HepG2 (cell line): ENCODE measurements around the gene ATRNL1. TPM values are rescaled to one million over a fixed set of nuclear protein-coding genes. Genes with fewer than 3 reads are reported as not detected.
A peak's percentile ranks its signal among the peaks of the same experiment; 100 is the strongest.

Experiments used
- ATAC-seq: fragments of 200-7000 bp; cut with Tn5 transposase; 3 replicates; pipeline ENCODE4 v1.9.1; 2020; ENCODE audit warnings: mild to moderate bottlenecking, moderate library complexity
- BruUV-seq: library from RNA; stranded (reverse); fragments of 400-500 nt; replicated peaks from 2 replicates; lab custom pipeline; 2021; lab: Mats Ljungman, UMichigan
- CTCF ChIA-PET: fragments of 300-600 bp; formaldehyde crosslinking; extraction: SDS; loops from one replicate; lab custom pipeline; 2021; ENCODE audit warnings: low total read pairs, inconsistent platforms, low intra/inter-chr PET ratio; lab: Yijun Ruan, JAX
- POLR2A ChIA-PET: fragments of 350-600 bp; sonication (Branson Sonifier 250); formaldehyde crosslinking; loops from one replicate; lab custom pipeline; 2020; ENCODE audit warnings: antibody characterized with exemption, inconsistent platforms; lab: Yijun Ruan, JAX
- DNase-seq: peaks from one replicate; pipeline ENCODE4 v3.0.0-alpha.2; 2015; ENCODE audit warnings: low spot score
- FAIRE-seq: peaks from 3 replicates; lab custom pipeline; 2011; peaks lifted over from hg19 to GRCh38; lab: Jason Lieb, UNC
- H2AFZ ChIP-seq: one replicate; pipeline ENCODE4 v1.6.1; 2011; ENCODE audit warnings: low read length, inconsistent platforms
- H3K27ac ChIP-seq: fragments of 300-600 bp; 3 replicates; pipeline ENCODE4 v1.8.0; 2011; ENCODE audit warnings: mixed run types, mild to moderate bottlenecking, mixed read lengths, low read length, inconsistent platforms; ENCODE audit not compliant: insufficient read depth; ENCODE audit errors: extremely low read length
- H3K27me3 ChIP-seq, 2 experiments: fragments of 200-600 bp in 1 of 2; 2 replicates in 1 of 2; 3 replicates in 1 of 2; pipeline versions ENCODE4 v1.6.0 to v1.8.0; 2011; ENCODE audit warnings: low read length in 2 of 2, mild to moderate bottlenecking in 2 of 2, moderate library complexity in 2 of 2, inconsistent platforms in 1 of 2; ENCODE audit not compliant: insufficient read depth in 2 of 2, control insufficient read depth in 1 of 2
- H3K36me3 ChIP-seq, 2 experiments: fragments of 200-600 bp in 1 of 2; replicated peaks in 1 of 2; 2 replicates in 1 of 2; 3 replicates in 1 of 2; pipeline versions ENCODE4 v1.5.1 to v1.8.0; 2011; ENCODE audit warnings: low read length in 2 of 2, inconsistent platforms in 1 of 2; ENCODE audit not compliant: insufficient read depth in 2 of 2, control insufficient read depth in 1 of 2
- H3K4me1 ChIP-seq: 2 replicates; pipeline ENCODE4 v1.5.1; 2012; ENCODE audit warnings: low read length, inconsistent platforms; ENCODE audit not compliant: insufficient read depth
- H3K4me2 ChIP-seq: 2 replicates; pipeline ENCODE4 v1.6.0; 2011; ENCODE audit warnings: low read depth, low read length, inconsistent platforms
- H3K4me3 ChIP-seq, 3 experiments: fragments of 200-600 bp in 1 of 3; sonication (generic), shearing (Covaris generic) in 1 of 3; replicated peaks in 1 of 3; 2 replicates each; pipeline ENCODE4 v1.5.1; 2011 to 2016; ENCODE audit warnings: low read length in 3 of 3, inconsistent platforms in 2 of 3, low read depth in 2 of 3, mild to moderate bottlenecking in 2 of 3, control low read depth in 1 of 3, mixed read lengths in 1 of 3; ENCODE audit not compliant: insufficient read depth in 1 of 3
- H3K79me2 ChIP-seq: one replicate; pipeline ENCODE4 v1.6.1; 2011; ENCODE audit warnings: low read length, inconsistent platforms; ENCODE audit not compliant: insufficient read depth
- H3K9ac ChIP-seq: 2 replicates; pipeline ENCODE4 v1.6.0; 2011; ENCODE audit warnings: mild to moderate bottlenecking, low read depth, low read length, inconsistent platforms; ENCODE audit not compliant: insufficient read depth
- H3K9me3 ChIP-seq: 2 replicates; pipeline ENCODE4 v1.5.1; 2012; ENCODE audit warnings: mild to moderate bottlenecking, low read length
- H4K20me1 ChIP-seq: 2 replicates; pipeline ENCODE4 v1.6.0; 2011; ENCODE audit warnings: inconsistent platforms, mild to moderate bottlenecking, low read length, moderate library complexity; ENCODE audit not compliant: insufficient read depth
- ARNTL ChIP-seq: sonication (generic); formaldehyde crosslinking; IDR thresholded peaks from 2 replicates; pipeline ENCODE4 v1.4.0; 2020; ENCODE audit warnings: mild to moderate bottlenecking, missing genetic modification reagents
- CHCHD3 ChIP-seq: sonication (generic); formaldehyde crosslinking; IDR thresholded peaks from 2 replicates; pipeline ENCODE4 v1.8.0; 2022; ENCODE audit warnings: mild to moderate bottlenecking, missing genetic modification reagents, moderate library complexity
- NR1H2 ChIP-seq: sonication (generic); formaldehyde crosslinking; IDR thresholded peaks from 2 replicates; pipeline ENCODE4 v1.8.1; 2022; ENCODE audit warnings: low read depth, missing genetic modification reagents, borderline replicate concordance
- SMC3 ChIP-seq: IDR thresholded peaks from 2 replicates; pipeline ENCODE4 v1.6.1; 2011; ENCODE audit warnings: low read length, improper control_type of control experiment
- STAG1 ChIP-seq: sonication (generic); formaldehyde crosslinking; IDR thresholded peaks from 2 replicates; pipeline ENCODE4 v1.4.0; 2020; ENCODE audit warnings: missing genetic modification reagents
- XRCC5 ChIP-seq: fragments of 200-400 bp; formaldehyde crosslinking; optimal IDR thresholded peaks from 2 replicates; pipeline ENCODE3; 2017; ENCODE audit warnings: mild to moderate bottlenecking, low read length
- ZNF331 ChIP-seq: sonication (generic); formaldehyde crosslinking; IDR thresholded peaks from 2 replicates; pipeline ENCODE4 v1.4.0; 2020; ENCODE audit warnings: missing genetic modification reagents
- in situ Hi-C: cut with HindIII; loops from 2 replicates; pipeline ENCODE4 v1.10.0; 2017; ENCODE audit warnings: low pct_unique_long_range_greater_than_20kb; ENCODE audit not compliant: extremely low pct_ligation_motif_present
- intact Hi-C: fragments of 100-400 bp; cut with micrococcal nuclease; formaldehyde crosslinking; loops from one replicate; pipeline ENCODE4 v1.10.0; 2022; ENCODE audit not compliant: unreplicated experiment
- polyA plus RNA-seq, 8 experiments: library from polyadenylated mRNA; depleted of rRNA in 3 of 8; stranded (reverse) in 7 of 8; unstranded in 1 of 8; fragments of >200 nt; fragmentation: Illumina TruSeq in 4 of 8; extraction: Trizol in 4 of 8; gene quantifications; 2 replicates each; pipeline versions ENCODE4 v1.2.1 to v1.2.3, GENCODE V29; 2011 to 2016; ENCODE audit warnings: low read depth in 4 of 8, missing spikeins in 1 of 8, mixed read lengths in 1 of 8; ENCODE audit not compliant: insufficient read depth in 1 of 8
- total RNA-seq, 5 experiments: library from RNA; depleted of rRNA; stranded (reverse); fragments of >200 nt; fragmentation: Illumina TruSeq; extraction: Trizol; gene quantifications; 2 replicates each; pipeline ENCODE4 v1.2.3, GENCODE V29; 2016; ENCODE audit warnings: low read depth in 1 of 5
- TF ChIP-seq, protein P1 (sequence below): sonication (generic); formaldehyde crosslinking; IDR thresholded peaks from 2 replicates; pipeline ENCODE4 v1.5.0; 2020; ENCODE audit warnings: mild to moderate bottlenecking, missing genetic modification reagents, moderate library complexity

The ATRNL1 gene
- total and polyA plus RNA-seq, 2 of the 13 experiments (the other 11 are each of a cell fraction or from before 2014, with no cell fraction given): 0.04 TPM; not detected in 1

DNA sequence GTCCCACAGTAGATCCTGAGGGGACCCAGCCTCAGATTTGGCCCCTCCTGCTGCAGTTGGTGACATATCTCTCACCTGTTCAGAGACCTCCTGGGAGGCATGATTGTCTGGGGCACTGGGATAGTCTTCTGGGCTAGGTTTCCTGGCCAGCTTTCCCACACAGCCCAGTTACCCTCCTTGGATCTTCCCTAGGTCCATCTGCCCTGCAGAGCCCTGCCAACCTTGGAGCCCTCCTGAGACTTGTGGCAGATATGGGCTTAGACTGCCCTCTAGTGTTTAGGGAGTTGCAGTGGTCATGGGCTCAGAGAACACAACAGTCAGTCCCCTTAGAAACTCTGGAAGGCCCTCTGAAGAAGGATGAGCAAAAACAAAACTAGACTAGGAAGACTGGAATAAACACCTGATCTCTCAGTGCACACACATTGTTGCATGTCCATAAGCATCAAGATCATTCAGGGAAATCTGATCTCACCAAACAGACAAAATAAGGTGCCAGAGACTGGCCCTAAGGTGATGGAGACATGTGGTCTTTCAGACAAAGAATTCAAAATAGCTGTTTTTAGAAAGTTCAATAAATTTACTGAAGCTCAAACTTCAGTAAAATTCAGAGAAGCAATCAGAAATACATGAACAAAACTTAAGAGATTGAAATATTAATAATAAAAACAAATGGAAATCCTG, 324.6 kb downstream of the ATRNL1 start:
- Histone ChIP-seq H3K27ac (no peak overlapping the region), H3K4me3 (no peak overlapping the region), H3K36me3 (no peaks in the 10 kb centered on the region), H3K4me2 (no peak overlapping the region), H3K27me3 (no peaks in the 10 kb centered on the region), H3K9ac (no peak overlapping the region), H3K4me1 (no peaks in the 10 kb centered on the region)
- intact Hi-C loops (loop anchor here (1.0 kb wide), 2 partner anchors 62 to 246 kb away; no protein-coding TSS in a partner anchor), in situ Hi-C loops (loop anchor here (10.0 kb wide), 1 partner anchor 273 kb away; no protein-coding TSS in a partner anchor)
- ChIA-PET CTCF (interaction anchor here (1.0 to 2.8 kb wide), 4 partner anchors 60 to 277 kb away, joined by 3 to 23 read pairs (median 6); no protein-coding TSS in a partner anchor), POLR2A (no interaction called here)
- peak; percentile 60 for DNase-seq
- ATAC-seq: peak; percentile 99
- FAIRE-seq: peak; percentile 62
- TF ChIP-seq, protein P1, sequence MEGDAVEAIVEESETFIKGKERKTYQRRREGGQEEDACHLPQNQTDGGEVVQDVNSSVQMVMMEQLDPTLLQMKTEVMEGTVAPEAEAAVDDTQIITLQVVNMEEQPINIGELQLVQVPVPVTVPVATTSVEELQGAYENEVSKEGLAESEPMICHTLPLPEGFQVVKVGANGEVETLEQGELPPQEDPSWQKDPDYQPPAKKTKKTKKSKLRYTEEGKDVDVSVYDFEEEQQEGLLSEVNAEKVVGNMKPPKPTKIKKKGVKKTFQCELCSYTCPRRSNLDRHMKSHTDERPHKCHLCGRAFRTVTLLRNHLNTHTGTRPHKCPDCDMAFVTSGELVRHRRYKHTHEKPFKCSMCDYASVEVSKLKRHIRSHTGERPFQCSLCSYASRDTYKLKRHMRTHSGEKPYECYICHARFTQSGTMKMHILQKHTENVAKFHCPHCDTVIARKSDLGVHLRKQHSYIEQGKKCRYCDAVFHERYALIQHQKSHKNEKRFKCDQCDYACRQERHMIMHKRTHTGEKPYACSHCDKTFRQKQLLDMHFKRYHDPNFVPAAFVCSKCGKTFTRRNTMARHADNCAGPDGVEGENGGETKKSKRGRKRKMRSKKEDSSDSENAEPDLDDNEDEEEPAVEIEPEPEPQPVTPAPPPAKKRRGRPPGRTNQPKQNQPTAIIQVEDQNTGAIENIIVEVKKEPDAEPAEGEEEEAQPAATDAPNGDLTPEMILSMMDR: peak; percentile 82
- TF ChIP-seq NR1H2 (CRISPR knock-in tag) (no peak), ZNF331 (CRISPR knock-in tag) (peak; percentile 92), XRCC5 (peak; percentile 59), SMC3 (peak; percentile 66; the same call in 1 of the 2 replicates), CHCHD3 (no peak), ARNTL (CRISPR knock-in tag) (no peak), STAG1 (CRISPR knock-in tag) (peak; percentile 86)
- TF ChIP-seq, all 625 proteins: peak for 5
- Histone ChIP-seq H2AFZ (no peak overlapping the region), H3K79me2 (no peaks in the 10 kb centered on the region), H3K9me3 (no peaks in the 10 kb centered on the region), H4K20me1 (no peaks in the 10 kb centered on the region)
- no TSS peak for BruUV-seq
